Heart right ventricle (tissue), 16 donors: ENCODE measurements around the gene DHRS2. TPM values are rescaled to one million over a fixed set of nuclear protein-coding genes. Genes with fewer than 3 reads are reported as not detected.

Experiments used
- ATAC-seq, 8 donors: fragments of 200-7000 bp; cut with Tn5 transposase; one replicate each; pipeline ENCODE4 v1.9.1; 2020; ENCODE audit warnings: mild to moderate bottlenecking in 8 of 8, moderate library complexity in 8 of 8, moderate number of reproducible peaks in 1 of 8
- DNase-seq, 2 donors: peaks; one replicate each; pipeline ENCODE4 v3.0.0-alpha.2; 2020
- H3K27ac ChIP-seq, 10 donors: fragments of 200-600 bp; sonication (generic) in 2 of 10; one replicate each; pipeline versions ENCODE4 v1.5.0 to v1.8.0; 2020 to 2022; ENCODE audit warnings: mild to moderate bottlenecking in 3 of 10
- H3K27me3 ChIP-seq, 7 donors: fragments of 200-600 bp; one replicate each; pipeline ENCODE4 v1.8.0; 2021 to 2022; ENCODE audit warnings: mild to moderate bottlenecking in 2 of 7
- H3K36me3 ChIP-seq, 9 donors: fragments of 200-600 bp; sonication (generic) in 1 of 9; one replicate each; pipeline versions ENCODE4 v1.5.0 to v1.8.0; 2020 to 2022; ENCODE audit warnings: mild to moderate bottlenecking in 2 of 9
- H3K4me1 ChIP-seq, 9 donors: fragments of 200-600 bp; sonication (generic) in 1 of 9; one replicate each; pipeline versions ENCODE4 v1.5.0 to v1.8.0; 2020 to 2022; ENCODE audit warnings: mild to moderate bottlenecking in 4 of 9
- H3K4me3 ChIP-seq, 10 donors: fragments of 200-600 bp; sonication (generic) in 2 of 10; one replicate each; pipeline versions ENCODE4 v1.5.0 to v1.8.0; 2020 to 2022; ENCODE audit warnings: mild to moderate bottlenecking in 7 of 10, moderate library complexity in 2 of 10
- H3K9me3 ChIP-seq, 11 donors: fragments of 200-600 bp in 10 of 11; sonication (generic) in 2 of 11; one replicate each; pipeline versions ENCODE4 v1.5.0 to v1.8.0; 2013 to 2022; ENCODE audit warnings: mild to moderate bottlenecking in 2 of 11, control low read depth in 1 of 11, moderate library complexity in 1 of 11
- WGBS, 2 donors: extraction: QIAGEN DNeasy Blood & Tissue Kit; methylation state at CpG; one replicate each; pipeline ENCODE4 v1.1.7; 2013; ENCODE audit warnings: inconsistent platforms in 1 of 2; 5-methylcytosine and 5-hydroxymethylcytosine counted together
- intact Hi-C, 10 donors: fragments of 100-400 bp; cut with DNase I; formaldehyde crosslinking; loops; one replicate each; pipeline versions ENCODE4 v1.11.1 to v1.14.2; 2022
- polyA plus RNA-seq, 2 donors: library from polyadenylated mRNA; stranded (reverse); fragments of 200-250 nt; gene quantifications; one replicate each; pipeline ENCODE4 v1.2.3, GENCODE V29; 2013
- total RNA-seq, 10 donors: library from RNA; stranded (reverse); fragmentation: NEBNext Ultra II Directional in 3 of 10; extraction: Animal tissue kit (Norgen Biotek cat#: 25700) in 3 of 10; gene quantifications; one replicate each; pipeline versions ENCODE4 v1.2.1 to v1.2.4, GENCODE V29; 2021 to 2023
- TF ChIP-seq, protein P1 (sequence below), 9 donors: fragments of 200-600 bp; sonication (generic) in 2 of 9; IDR thresholded peaks; one replicate each; pipeline versions ENCODE4 v1.5.0 to v1.8.0; 2021 to 2022; ENCODE audit warnings: antibody characterized with exemption in 9 of 9, mild to moderate bottlenecking in 5 of 9, moderate library complexity in 1 of 9
- donor health status: Arrhythmogenic right ventricular cardiomyopathy.
- donor health status: ischemic (EF 13 %, LVEDD 7.1; RV severe dilation, severe dysfunction).
- donor health status: healthy with polysubstance abuse.
- donor health status: DM: no; HTN: yes; CAD: no.
- donor health status: DM: no; HTN: no; CAD: no.
- donor health status: ischemic (EF 25% LVEDD 6.9; RV normal size, moderate dysfunction).
- donor health status: ischemic (EF 25% LVEDD 5.7; RV mildly dilated, moderate dysfunction).
- donor health status: healthy.
- donor health status: DM: yes; HTN: yes; CAD: no.
- donor health status: Ischemic cardiomyopathy.
- donor health status: ischemic (EF 35%, LVEDD 5.7; RV mildly dilated, moderate dysfunction).
- donor health status: nonischemic (EF 11% LVEDD 7.7; RV severe dilation, severe dysfunction).
- donor health status: DM: yes; HTN: yes; CAD: no.
- donor health status: PGD.
- donor health status: ischemic (EF 29% LVEDD 5.4; RV normal size, mild dysfunction).
- donor health status: nonischemic (EF 23%, LVEDD 6.1; RV moderate dilation, normal function).

DHRS2 gene
- total and polyA plus RNA-seq, 12 donors, result 0.07 TPM; not detected in 11

DNA sequence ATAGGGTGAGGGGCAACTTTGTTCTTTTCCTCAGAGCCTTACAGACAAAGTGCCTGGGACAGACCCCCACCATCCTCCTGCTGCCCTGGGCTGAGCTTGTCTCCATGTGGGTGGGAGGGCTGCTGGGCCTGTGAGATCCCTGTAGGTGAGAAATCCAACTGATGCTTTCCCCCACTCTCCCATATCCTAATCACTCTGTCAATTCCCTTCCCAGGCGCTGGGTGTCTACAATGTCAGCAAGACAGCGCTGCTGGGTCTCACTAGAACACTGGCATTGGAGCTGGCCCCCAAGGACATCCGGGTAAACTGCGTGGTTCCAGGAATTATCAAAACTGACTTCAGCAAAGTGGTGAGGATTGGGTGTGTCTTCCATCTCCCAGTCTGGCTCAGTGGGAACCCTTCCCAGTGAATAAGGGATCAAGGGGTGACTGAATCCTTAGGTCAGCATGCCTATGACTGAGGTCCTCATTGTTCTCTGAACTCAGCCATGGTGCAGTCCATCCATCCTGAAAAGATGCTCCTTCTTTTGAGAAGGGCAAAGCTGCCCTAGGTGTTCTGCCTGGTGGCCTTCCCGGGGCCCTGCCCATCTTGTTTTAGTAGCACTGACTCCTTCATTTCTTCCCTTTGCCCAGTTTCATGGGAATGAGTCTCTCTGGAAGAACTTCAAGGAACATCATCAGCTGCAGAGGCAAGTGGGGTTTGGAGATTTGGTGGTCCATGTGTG, 8.2 kb downstream of the DHRS2 start:
- TF ChIP-seq, protein P1, sequence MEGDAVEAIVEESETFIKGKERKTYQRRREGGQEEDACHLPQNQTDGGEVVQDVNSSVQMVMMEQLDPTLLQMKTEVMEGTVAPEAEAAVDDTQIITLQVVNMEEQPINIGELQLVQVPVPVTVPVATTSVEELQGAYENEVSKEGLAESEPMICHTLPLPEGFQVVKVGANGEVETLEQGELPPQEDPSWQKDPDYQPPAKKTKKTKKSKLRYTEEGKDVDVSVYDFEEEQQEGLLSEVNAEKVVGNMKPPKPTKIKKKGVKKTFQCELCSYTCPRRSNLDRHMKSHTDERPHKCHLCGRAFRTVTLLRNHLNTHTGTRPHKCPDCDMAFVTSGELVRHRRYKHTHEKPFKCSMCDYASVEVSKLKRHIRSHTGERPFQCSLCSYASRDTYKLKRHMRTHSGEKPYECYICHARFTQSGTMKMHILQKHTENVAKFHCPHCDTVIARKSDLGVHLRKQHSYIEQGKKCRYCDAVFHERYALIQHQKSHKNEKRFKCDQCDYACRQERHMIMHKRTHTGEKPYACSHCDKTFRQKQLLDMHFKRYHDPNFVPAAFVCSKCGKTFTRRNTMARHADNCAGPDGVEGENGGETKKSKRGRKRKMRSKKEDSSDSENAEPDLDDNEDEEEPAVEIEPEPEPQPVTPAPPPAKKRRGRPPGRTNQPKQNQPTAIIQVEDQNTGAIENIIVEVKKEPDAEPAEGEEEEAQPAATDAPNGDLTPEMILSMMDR (IDR thresholded peaks at IDR 0.05), result no peak
- no peaks in the 10 kb centered on the region for H3K9me3 ChIP-seq
- intact Hi-C loops, result no loop called here
- H3K36me3 ChIP-seq, result no peaks in the 10 kb centered on the region
- no peak overlapping the region for H3K4me3 ChIP-seq
- peaks cover 0 to 10% (median 0%) of the 10 kb centered on the region in 9 donors for H3K4me1 ChIP-seq
- no peak overlapping the region for H3K27ac ChIP-seq
- DNase-seq, result no peak
- ATAC-seq, result no peak
- H3K27me3 ChIP-seq, result peaks cover 0 to 3% (median 0%) of the 10 kb centered on the region in 7 donors
- 92 to 95% methylated on average over 5 of the region's 5 CpGs for WGBS, 2 donors

DNA sequence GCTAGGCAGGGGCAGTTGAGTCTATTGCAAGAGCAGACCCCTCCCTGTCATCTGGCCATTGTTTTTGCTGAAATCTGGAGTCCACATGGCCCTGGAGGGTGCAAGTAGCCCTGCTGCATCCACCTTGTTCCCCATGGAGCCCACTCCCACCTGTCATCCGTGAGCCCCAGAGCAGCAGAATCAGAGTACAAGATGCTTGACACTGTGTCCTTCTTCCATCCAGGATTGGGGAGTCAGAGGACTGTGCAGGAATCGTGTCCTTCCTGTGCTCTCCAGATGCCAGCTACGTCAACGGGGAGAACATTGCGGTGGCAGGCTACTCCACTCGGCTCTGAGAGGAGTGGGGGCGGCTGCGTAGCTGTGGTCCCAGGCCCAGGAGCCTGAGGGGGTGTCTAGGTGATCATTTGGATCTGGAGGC, 8.8 kb downstream of the DHRS2 start:
- Histone ChIP-seq H3K9me3 (no peaks in the 10 kb centered on the region), H3K36me3 (no peaks in the 10 kb centered on the region), H3K27ac (no peak overlapping the region), H3K27me3 (peaks cover 0 to 3% (median 0%) of the 10 kb centered on the region in 7 donors), H3K4me1 (peaks cover 0 to 10% (median 0%) of the 10 kb centered on the region in 9 donors), H3K4me3 (no peak overlapping the region)
- TF ChIP-seq, protein P1 (IDR thresholded peaks at IDR 0.05), result no peak
- ATAC-seq, result no peak
- 88 to 89% methylated on average over 8 of the region's 8 CpGs for WGBS, 2 donors
- intact Hi-C loops, result no loop called here
- DNase-seq, result no peak

DNA sequence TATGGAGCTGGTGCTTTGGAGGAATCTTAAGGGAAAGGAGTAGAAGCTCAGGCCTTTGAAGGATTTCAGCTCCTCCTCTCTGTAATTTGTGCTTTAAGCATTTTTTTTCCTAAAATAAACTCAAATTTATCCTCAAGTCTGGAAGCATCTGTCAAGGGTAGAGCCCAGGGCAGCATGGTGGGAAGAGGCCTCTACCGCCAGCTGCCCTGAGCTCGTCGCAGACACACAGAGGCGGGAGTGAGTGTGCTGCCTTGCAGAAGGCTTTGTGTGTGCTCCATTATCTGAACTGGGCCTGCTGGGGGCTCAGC, 9.3 kb downstream of the DHRS2 start:
- Histone ChIP-seq H3K27me3 (peaks cover 0 to 3% (median 0%) of the 10 kb centered on the region in 7 donors), H3K9me3 (no peaks in the 10 kb centered on the region), H3K4me3 (no peak overlapping the region), H3K27ac (no peak overlapping the region), H3K4me1 (peaks cover 0 to 6% (median 0%) of the 10 kb centered on the region in 9 donors), H3K36me3 (no peaks in the 10 kb centered on the region)
- no peak for DNase-seq
- WGBS, 2 donors, result 95 to 97% methylated on average over 4 of the region's 4 CpGs
- TF ChIP-seq, protein P1 (IDR thresholded peaks at IDR 0.05), result no peak
- intact Hi-C loops, result no loop called here
- no peak for ATAC-seq

DNA sequence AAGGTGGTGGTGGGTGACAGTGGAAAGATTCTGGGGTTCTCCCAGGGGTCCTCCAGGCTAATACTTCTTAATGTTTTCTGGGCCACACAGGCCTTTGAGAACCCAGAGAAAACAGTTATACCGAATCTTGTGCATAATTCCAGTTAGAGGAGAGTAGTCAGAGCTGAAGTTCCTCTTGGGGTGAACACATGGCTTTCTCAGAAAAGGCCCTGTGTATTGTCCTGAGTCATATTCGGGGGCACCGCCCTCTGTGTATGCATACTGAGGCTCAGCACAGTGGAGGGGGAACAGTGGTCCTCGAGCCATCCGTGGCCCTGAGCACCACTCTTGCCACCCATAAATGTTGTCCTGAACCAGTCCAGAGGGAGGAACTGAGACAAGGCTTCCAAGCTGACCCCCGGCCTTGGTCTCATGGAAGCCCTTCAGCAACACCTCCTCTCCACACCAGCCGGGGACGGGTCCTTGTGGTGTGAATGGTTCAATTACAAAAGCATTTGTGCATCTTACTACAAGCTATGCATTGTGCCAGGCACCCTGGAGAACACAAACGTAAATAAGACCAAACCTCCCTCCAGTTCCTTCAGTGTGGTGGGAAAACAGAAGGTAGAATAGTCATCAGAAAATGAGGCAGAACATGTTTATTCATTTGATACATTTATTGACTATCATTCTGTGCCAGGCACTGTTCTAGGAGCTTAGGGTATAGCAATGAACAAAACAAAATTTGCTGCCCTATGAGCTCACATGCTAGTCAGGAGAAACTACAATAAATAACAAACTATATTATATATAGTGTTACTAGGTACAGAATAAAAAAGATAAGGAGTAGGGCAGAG, 9.9 kb downstream of the DHRS2 start:
- H3K27me3 ChIP-seq, result peaks cover 0 to 7% (median 0%) of the 10 kb centered on the region in 7 donors
- DNase-seq (no peak), ATAC-seq (no peak)
- no peaks in the 10 kb centered on the region for H3K9me3 ChIP-seq
- TF ChIP-seq, protein P1 (IDR thresholded peaks at IDR 0.05), result no peak
- WGBS, 2 donors, result 85 to 86% methylated on average over 9 of the region's 9 CpGs
- H3K27ac ChIP-seq, result no peak overlapping the region
- intact Hi-C loops, result no loop called here
- no peak overlapping the region for H3K4me3 ChIP-seq
- no peaks in the 10 kb centered on the region for H3K36me3 ChIP-seq
- peaks cover 0 to 3% (median 0%) of the 10 kb centered on the region in 9 donors for H3K4me1 ChIP-seq
